D721Med (cell line): Measurements from ENCODE around the gene EBNA1BP2.

Source experiments
- DNase-seq: peaks from one replicate; pipeline ENCODE4 v3.0.0; 2011; ENCODE audit warnings: low spot score; ENCODE audit not compliant: insufficient read length
- FAIRE-seq: peaks from 2 replicates; lab custom pipeline; 2011; peaks lifted over from hg19 to GRCh38; lab: Jason Lieb, UNC
- TF ChIP-seq, protein P1 (sequence below): IDR thresholded peaks from 2 replicates; pipeline ENCODE4 v1.5.1; 2012; ENCODE audit warnings: mild to moderate bottlenecking, control low read depth; ENCODE audit not compliant: insufficient read depth; ENCODE audit errors: missing control alignments

Gene EBNA1BP2

DNA sequence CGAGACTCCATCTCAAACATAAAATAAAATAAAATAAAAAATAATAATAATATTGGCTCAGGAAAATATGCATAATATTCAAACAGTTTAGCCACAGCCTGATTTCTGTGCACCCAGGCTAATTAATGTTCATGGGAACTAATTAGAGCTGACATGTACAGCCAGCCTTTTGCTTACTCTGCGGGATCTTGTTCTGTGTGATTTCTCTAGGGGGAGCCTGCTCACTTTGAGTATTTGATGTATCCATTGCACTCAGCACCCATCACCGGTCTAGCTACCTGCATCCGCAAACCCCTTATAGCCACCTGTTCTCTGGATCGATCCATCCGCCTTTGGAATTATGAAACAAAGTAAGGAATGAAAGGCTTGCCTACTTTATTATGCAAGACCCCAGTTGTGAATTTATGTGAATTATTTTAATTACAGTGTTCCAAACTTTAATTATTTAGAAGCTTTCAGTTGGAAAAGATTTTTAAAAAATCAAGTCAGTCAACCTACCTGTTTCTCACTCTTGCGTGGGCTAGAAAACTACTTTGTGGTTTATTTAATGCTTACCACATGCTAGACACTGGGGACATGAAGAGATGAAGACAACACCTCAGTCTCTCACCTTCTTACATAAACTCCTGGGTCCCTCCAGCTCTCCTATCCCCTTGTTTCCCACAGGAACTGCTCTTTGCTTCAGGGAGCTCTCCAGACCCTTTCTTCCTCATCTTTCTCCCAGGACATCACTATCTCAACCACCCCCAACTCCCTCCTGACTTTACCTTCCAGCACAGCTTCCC, 25.4 kb upstream of the EBNA1BP2 start:
- no peak for DNase-seq
- TF ChIP-seq, protein P1, sequence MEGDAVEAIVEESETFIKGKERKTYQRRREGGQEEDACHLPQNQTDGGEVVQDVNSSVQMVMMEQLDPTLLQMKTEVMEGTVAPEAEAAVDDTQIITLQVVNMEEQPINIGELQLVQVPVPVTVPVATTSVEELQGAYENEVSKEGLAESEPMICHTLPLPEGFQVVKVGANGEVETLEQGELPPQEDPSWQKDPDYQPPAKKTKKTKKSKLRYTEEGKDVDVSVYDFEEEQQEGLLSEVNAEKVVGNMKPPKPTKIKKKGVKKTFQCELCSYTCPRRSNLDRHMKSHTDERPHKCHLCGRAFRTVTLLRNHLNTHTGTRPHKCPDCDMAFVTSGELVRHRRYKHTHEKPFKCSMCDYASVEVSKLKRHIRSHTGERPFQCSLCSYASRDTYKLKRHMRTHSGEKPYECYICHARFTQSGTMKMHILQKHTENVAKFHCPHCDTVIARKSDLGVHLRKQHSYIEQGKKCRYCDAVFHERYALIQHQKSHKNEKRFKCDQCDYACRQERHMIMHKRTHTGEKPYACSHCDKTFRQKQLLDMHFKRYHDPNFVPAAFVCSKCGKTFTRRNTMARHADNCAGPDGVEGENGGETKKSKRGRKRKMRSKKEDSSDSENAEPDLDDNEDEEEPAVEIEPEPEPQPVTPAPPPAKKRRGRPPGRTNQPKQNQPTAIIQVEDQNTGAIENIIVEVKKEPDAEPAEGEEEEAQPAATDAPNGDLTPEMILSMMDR, result peak; percentile 6
- no peak for FAIRE-seq

DNA sequence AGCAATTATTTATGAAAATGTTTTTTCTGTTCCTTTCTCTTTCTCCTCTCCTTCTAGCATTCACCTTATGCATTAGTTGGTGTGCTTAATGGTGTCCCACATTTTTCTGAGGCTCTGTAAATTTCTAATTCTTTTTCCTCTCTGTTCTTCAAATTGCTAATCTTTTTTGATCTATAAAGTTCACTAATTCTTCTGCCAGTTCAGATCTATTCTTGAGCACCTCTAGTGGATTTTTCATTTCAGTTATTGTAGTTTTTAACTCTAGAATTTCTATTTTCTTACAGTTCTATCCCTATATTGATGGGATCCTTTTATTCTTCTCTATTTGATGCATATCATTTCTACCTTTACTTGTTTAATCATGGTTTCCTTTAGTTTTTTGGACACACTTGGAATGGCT, 22.4 kb upstream of the EBNA1BP2 start:
- TF ChIP-seq, protein P1, result no peak
- no peak for FAIRE-seq
- DNase-seq, result no peak

DNA sequence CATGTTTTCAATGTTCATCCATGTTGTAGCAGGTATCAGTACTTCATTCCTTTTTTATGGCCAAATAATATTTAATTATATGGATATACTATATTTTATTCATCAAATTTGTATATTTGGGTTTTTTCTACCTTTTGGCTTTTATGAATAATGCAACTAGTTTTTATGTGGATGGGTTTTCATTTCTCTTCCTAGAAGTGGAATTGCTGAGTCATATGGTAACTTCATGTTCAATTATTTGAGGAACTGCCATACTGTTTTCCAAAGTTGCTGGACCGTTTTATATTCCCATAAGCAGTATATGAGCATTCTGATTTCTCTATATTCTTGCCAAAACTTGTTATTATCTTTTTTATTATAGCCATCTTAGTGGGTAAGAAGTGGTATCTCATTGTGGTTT, 16.0 kb upstream of the EBNA1BP2 start:
- no peak for FAIRE-seq

DNA sequence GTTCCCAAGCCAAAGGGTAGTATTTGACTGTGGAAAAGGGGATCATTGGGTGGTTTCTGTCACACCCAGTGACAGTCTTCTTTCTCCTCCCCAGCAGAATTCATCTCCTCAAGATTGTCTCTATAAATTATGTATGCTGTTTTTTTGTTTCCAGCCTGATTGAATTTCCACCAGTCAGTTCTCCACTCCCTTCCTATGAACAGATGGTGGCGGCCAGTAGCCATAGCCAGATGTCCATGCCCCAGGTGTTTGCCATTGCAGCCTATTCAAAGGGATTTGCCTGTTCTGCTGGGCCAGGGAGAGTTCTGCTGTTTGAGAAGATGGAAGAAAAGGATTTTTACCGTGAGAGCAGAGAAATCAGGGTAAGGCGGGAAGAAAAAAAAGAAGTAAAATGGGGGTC, 12.9 kb upstream of the EBNA1BP2 start:
- TF ChIP-seq, protein P1, result no peak
- no peak for FAIRE-seq
- DNase-seq, result no peak

More for the DNA sequence above, 16.0 kb upstream of the EBNA1BP2 start:
- DNase-seq, result no peak
- TF ChIP-seq, protein P1, result no peak

DNA sequence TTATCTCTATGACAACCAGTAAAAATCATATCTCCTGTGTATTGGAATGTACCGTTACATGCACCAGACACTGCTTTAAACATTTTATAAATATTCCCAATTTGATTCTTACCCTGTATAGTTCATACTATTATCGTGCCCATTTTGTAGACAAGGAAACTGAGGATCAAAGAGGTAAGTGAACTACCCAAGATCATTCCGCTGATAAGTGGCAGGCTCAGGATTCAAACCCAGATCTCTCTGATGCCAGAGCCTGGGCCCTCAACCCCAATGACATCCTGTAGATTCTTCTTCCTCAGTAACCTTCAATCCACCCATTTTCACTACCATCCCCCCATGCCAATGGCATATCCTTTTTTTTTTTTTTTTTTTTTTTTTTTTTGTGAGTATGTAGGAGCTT, 12.3 kb upstream of the EBNA1BP2 start:
- no peak for DNase-seq
- FAIRE-seq, result no peak
- TF ChIP-seq, protein P1, result no peak

DNA sequence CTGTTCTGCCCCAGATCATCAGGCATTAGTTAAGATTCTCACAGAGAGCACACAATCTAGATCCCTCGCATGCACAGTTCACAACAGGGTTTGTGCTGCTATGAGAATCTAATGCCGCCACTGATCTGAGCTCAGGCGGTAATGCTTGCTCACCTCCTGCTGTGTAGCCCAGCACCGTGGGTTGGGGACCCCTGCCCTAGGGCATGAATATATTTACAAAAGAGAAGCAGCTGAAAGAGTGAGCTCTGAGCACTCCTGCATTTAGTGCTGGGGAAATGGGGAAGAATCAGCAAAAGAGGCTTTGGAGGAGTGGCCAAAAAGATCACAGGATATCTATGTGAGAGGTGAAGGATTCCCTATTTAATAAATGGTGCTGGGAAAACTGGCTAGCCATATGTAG, 5.6 kb upstream of the EBNA1BP2 start:
- TF ChIP-seq, protein P1, result no peak
- no peak for DNase-seq
- FAIRE-seq, result no peak

DNA sequence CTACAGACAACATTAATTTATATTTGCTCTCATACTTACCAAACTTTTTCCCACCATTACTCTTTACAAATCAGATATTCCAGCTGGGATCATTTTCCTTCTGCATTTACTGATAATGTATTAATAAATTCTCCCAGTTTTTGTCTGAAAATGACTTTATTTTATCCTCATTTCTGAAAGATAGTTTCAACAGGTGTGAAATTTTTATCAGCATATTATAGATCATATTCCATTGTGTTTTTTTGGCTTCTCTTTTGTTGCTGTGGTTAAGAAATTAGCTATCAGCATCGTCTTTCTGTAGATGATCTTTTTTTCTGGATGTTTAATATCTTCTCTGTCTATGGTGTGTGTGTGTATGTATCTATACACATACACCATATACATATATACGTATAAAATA, 2.8 kb upstream of the EBNA1BP2 start:
- DNase-seq (no peak), FAIRE-seq (no peak)
- TF ChIP-seq, protein P1, result no peak
